GM18507 (cell line): ENCODE results near the gene FANCE.

ENCODE experiments used
- DNase-seq: peaks from one replicate; pipeline ENCODE4 v3.0.0; 2011; ENCODE audit warnings: low read depth; ENCODE audit not compliant: insufficient read length; ENCODE audit errors: extremely low spot score
- FAIRE-seq: peaks from 2 replicates; lab custom pipeline; 2011; peaks lifted over from hg19 to GRCh38; lab: Jason Lieb, UNC

FANCE gene

GRCh38 chr6:35492974-35493284 lies 40.8 kb downstream of the FANCE start:
- no peak for FAIRE-seq

DNA sequence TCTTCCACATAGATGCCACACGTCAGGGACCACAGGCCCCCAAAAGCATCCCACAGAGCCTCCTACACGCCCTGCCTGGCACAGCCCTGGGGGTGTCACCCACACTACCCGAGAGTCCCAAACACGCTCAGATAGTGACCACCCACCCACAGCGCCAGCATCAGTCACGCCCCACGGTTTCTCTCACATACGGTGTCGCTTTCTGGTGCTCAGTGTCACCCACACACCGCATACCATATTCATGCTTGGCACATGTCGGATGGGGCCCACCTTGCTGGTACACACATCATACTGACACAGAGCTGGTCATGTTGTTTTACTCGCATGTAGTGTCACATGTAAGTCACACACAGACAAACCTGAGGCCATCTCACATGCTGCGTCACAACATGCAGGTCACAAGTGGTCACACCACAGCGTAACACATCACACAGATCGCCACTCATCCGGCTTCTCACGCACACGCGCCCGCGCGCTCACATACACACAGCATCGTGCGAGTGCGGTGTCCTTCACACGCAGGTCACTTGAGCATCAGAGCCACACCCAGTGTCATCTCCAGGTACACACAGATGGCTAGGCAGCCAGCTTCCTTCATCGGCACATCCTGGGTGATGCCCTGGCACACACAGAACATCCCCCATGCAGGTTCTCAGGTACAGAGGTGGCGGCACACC lies 41.3 kb downstream of the FANCE start:
- DNase-seq (no peak), FAIRE-seq (no peak)

More at GRCh38 chr6:35492974-35493284, 40.8 kb downstream of the FANCE start:
- DNase-seq, result no peak

DNA sequence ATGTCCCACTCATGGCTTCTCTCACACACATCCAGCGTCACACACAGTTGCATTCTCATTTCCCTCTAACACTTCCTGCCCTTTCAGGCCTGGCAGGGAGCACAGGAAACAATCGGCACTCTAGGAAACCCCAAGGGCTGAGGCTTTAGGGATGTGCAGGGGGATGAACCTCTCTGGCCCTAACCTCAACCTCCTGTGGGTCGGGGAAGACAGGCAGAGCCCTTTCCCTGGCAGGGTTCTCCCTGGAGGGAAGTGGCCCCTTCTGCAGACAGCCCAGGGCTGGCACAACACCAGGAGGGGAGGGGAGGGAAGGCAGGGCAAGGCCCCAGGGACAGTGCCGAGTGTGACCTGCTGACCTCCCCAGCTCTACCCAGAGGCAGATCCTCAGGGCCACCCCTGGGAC lies 42.0 kb downstream of the FANCE start:
- DNase-seq (no peak), FAIRE-seq (no peak)

- no peak for FAIRE-seq
Observed at GRCh38 chr6:35495258-35496035, 43.3 kb downstream of the FANCE start.

DNA sequence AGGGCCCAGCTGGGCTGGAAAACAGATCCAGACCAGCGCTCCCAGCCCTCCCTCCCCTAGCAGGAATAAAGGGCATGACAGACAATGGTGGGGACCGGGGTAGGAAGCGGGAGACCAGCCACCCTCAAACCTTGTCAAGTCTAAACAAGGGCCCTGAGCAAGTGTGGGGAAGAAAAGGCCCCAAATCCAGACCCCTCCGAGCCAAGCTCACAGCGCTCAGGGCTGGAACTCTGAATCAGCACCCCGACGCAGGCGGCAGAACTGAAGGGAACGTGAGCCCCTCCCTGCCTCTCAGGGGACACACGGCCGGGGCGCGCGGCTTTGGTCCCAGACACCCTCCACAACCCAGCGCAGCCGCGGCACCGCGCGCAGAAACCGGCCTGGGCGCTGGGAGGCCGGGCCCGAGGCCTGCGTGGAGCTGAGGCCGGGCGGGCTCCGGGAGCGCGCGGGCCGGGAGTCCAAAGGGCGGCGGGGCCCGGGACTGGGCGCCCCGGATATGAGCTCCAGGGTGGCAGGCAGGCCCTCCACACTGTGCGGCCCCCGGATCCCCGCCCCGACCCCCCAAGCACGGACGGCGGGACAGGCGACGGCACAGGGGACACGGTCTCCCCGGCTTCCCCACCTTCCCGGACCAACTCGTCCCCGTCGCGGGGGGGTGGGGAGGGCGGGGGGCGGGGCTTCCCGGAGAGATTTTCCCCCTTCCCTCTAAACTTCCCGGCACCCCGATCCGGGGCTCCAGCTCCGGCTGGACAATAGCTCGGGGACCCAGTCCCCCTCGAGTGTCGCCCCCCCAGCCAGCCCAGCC lies 44.1 kb downstream of the FANCE start:
- FAIRE-seq (no peak), DNase-seq (no peak)

More at GRCh38 chr6:35495258-35496035, 43.3 kb downstream of the FANCE start:
- DNase-seq, result no peak

DNA sequence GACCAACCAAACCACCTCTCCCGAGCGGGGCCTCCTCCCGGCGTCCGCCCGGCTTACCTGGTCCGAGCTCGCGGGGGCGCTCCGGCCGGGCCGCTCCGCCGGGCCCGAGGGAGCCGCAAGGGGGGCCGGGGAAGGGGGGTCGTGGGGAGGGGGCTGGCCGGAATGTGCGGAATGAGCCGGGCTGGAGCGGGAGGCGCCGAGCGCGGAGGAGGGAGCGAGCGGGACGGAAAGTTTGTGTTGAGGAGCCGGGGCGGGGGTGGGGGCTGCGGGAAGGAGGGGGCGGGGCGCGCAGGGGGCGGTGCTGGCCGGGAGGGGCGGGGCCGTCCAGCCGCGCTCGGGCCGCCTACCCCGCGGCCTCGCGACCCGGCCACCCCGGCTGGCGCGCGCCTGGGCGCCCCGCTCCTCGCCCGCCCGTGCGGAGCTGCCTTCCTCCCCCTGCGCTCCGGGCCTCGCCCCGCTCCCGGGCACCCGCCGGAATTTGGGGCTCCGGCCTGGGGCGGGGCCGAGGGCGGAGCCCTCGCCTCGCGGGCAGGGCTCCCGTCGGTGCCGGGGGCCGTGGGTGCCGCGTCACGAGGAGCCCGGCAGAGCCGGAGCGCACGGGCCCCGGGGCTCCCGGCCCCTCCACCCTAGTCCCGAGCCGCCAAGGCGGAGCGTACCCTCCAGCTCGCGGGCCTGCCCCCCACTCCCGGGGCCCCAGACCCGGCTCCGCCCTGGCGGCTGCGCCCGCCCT lies 44.9 kb downstream of the FANCE start, which contains the start of gene TEAD3:
Gene TEAD3, minus strand, starts transcription at position 239 of the 730 bp plus-strand sequence.
- DNase-seq (peak; percentile 73), FAIRE-seq (no peak)

GRCh38 chr6:35497571-35498421 lies 45.7 kb downstream of the FANCE start:
- FAIRE-seq (no peak), DNase-seq (peak; percentile 23)

DNA sequence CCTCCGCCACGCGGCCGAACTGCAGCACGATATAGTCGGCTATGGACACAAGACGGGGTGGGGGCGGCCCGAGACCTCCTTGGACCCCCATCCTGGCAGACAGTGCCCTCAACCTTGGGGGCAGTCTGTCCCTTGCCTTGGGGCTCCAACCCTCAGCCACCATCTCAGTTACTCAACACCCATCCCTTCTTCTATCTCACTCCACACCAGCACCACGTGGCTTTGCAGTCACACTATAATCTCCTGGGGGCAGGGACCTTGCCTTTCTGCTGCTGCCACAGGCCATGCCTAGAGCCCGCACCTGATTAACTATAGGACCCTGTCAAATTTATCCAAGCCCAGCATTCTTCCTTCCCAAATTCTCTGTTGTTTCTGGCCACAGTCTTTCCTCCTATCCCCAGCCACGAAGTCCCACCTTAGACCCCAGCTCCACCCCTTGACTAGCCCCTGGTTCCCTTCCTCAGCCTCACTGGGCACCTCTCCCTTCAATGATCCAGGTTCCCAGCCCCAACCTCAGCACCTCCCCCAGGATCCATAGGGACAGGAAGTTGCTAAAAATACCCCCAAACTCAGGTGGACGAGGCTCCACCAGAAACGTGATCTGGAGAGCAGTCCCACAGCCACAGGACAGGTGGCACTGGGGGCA lies 46.4 kb downstream of the FANCE start:
- DNase-seq (no peak), FAIRE-seq (no peak)

GRCh38 chr6:35499372-35499771 lies 47.2 kb downstream of the FANCE start:
- DNase-seq, result no peak

DNA sequence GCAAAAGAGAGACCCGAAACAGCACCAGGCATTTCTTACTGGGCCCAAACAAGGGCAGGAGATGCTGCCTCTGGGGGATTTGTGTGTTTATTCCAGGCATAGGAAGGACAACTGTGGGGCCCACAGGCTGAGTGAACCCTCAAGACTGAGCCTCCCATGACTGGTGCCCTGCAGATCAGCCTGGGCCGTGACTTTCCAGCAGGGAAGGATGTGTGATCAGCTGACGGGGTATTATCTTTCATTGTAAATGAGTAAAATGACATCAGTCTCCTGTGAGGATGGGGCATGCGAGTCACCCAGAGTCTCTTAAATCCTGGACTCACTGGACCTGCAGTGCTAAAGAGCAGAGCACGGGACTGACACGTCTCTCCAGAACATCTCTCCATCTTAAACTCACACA lies 48.6 kb downstream of the FANCE start:
- no peak for DNase-seq
- FAIRE-seq, result no peak

More at GRCh38 chr6:35499372-35499771, 47.2 kb downstream of the FANCE start:
- FAIRE-seq, result no peak

DNA sequence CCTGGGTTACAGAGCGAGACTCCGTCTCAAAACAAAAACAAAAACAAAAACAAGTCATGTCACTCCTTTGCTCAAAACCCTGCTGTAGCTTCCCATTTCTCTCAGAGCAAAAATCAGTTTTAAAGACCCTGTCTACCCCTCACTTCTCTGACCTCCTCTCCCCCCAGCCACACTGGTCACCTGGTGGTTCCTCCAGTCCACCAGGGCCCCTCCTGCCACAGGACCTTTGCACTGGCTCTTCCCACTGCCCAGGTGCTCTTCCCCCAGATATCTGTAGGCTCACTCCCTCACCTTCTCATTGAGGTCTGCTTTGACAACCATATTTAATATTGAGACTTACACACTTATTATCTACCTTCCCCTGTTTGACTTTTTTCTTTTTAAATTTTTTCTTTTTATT lies 49.6 kb downstream of the FANCE start:
- FAIRE-seq (no peak), DNase-seq (no peak)

DNA sequence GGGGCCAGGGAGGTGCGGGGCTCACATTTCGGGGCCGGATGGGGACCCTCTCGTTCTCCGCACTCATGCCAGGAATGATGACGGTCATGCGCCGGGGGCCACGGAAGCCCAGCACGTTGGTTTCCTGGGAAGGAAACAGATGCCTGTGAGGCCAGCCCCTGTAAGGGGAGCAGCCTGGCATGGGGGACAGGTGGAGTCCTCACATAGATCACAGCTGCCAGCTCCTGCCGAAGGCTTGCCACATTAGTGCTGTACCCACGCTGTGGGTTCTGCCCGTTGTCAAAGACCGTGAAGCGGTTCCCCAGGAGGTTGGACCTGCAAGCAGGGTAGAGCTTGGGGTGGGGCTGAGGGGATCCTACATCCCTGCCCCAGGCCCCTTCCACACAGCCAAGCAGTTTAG lies 51.4 kb downstream of the FANCE start:
- DNase-seq, result no peak
- FAIRE-seq, result no peak

DNA sequence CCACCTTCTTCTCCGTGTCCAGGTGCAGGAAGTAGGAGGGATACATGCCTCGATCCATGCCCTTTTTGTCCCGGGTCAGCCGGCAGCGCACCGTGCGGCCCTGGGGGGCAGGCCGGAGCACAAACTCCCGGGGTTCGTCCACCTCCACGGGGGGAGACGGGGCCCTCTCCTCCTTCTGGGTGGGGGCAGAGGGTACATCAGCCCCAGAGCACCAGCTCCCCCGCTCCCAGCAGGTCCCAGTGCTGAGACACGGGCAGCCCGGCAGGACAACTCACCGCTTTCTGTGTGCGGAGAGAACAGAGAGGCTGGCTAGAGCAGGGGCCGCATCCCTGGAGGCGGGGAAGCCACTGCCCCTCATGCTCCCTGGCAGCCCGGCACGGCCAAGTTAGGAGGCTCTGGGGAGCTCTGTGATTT lies 53.9 kb downstream of the FANCE start:
- FAIRE-seq, result no peak
- no peak for DNase-seq

GRCh38 chr6:35506536-35506935 lies 54.4 kb downstream of the FANCE start:
- DNase-seq (no peak), FAIRE-seq (no peak)

GRCh38 chr6:35507221-35507620 lies 55.1 kb downstream of the FANCE start:
- DNase-seq, result no peak
- no peak for FAIRE-seq

- DNase-seq, result no peak
- FAIRE-seq, result no peak
Observed at GRCh38 chr6:35508027-35508426, 55.9 kb downstream of the FANCE start.

- FAIRE-seq, result no peak
- DNase-seq, result no peak
Observed at GRCh38 chr6:35508542-35508941, 56.4 kb downstream of the FANCE start.

GRCh38 chr6:35510916-35511561 lies 58.9 kb downstream of the FANCE start:
- DNase-seq (no peak), FAIRE-seq (no peak)
